Ascending aorta (tissue), 2 donors: Measurements from ENCODE around the gene ZRANB3. TPM values are rescaled to one million over a fixed set of nuclear protein-coding genes. Genes with fewer than 3 reads are reported as not detected.
"Not testable (repeated sequence)": the region's sequence is repeated elsewhere in the genome, so short reads cannot be mapped to it uniquely, and the experiment has no call there.

Experiments used
- DNase-seq, 2 donors: peaks; one replicate each; pipeline ENCODE4 v3.0.0-alpha.2; 2019; ENCODE audit warnings: low spot score in 2 of 2
- H3K27ac ChIP-seq, 2 donors: fragments of 200-600 bp; sonication (generic); one replicate each; pipeline ENCODE4 v1.5.1; 2016 to 2017; ENCODE audit warnings: mild to moderate bottlenecking in 1 of 2
- H3K27me3 ChIP-seq: fragments of 200-600 bp; sonication (generic); one replicate; pipeline ENCODE4 v1.5.1; 2017
- H3K36me3 ChIP-seq, 2 donors: fragments of 200-600 bp; sonication (generic); one replicate each; pipeline ENCODE4 v1.5.1; 2016
- H3K4me1 ChIP-seq, 2 donors: fragments of 200-600 bp; sonication (generic); one replicate each; pipeline ENCODE4 v1.5.1; 2016 to 2017; ENCODE audit warnings: mild to moderate bottlenecking in 1 of 2
- H3K4me3 ChIP-seq, 2 donors: fragments of 200-600 bp; sonication (generic); one replicate each; pipeline ENCODE4 v1.5.1; 2016 to 2017; ENCODE audit warnings: mild to moderate bottlenecking in 1 of 2
- H3K9me3 ChIP-seq, 2 donors: fragments of 200-600 bp; sonication (generic); one replicate each; pipeline ENCODE4 v1.5.1; 2016
- CTCF ChIP-seq, 3 experiments: fragments of 200-600 bp in 2 of 3; fragments of 450-650 bp in 1 of 3; sonication (generic) in 2 of 3; IDR thresholded peaks; one replicate each; pipeline ENCODE4 v1.5.1; 2016 to 2019; ENCODE audit warnings: antibody characterized with exemption in 3 of 3, mild to moderate bottlenecking in 1 of 3, moderate library complexity in 1 of 3
- intact Hi-C: fragments of 100-400 bp; cut with DNase I; formaldehyde crosslinking; loops from one replicate; pipeline ENCODE4 v1.15.1; 2023
- total RNA-seq: library from RNA; depleted of rRNA; stranded (reverse); fragments of >200 nt; gene quantifications from one replicate; pipeline ENCODE4 v1.1.0, GENCODE V29; 2016

The ZRANB3 gene
- total RNA-seq, 1 donor from 2014 or later, result 2.3 TPM

GRCh38 chr2:135373702-135374101 is 157.3 kb downstream of the ZRANB3 start:
- intact Hi-C loops, result no loop called here
- no peak for TF ChIP-seq CTCF (IDR thresholded peaks at IDR 0.05)
- Histone ChIP-seq H3K4me1 (no peaks in the 10 kb centered on the region), H3K4me3 (no peak overlapping the region), H3K36me3 (no peaks in the 10 kb centered on the region), H3K9me3 (no peaks in the 10 kb centered on the region), H3K27ac (no peak overlapping the region), H3K27me3 (no peaks in the 10 kb centered on the region)
- no peak for DNase-seq

- intact Hi-C loops, result no loop called here
These were observed 181.1 kb downstream of the ZRANB3 start for GRCh38 chr2:135349941-135350340.

GRCh38 chr2:135348096-135348704 is 182.8 kb downstream of the ZRANB3 start:
- H3K9me3 ChIP-seq, result peaks cover 0 to 30% of the 10 kb centered on the region in 2 donors
- H3K36me3 ChIP-seq, result peaks cover 3 to 12% of the 10 kb centered on the region in 2 donors
- H3K27me3 ChIP-seq, H3K4me1 ChIP-seq, DNase-seq, intact Hi-C loops, H3K4me3 ChIP-seq, H3K27ac ChIP-seq: not testable (repeated sequence)

More at GRCh38 chr2:135349941-135350340, 181.1 kb downstream of the ZRANB3 start:
- no peak overlapping the region for H3K27ac ChIP-seq
- DNase-seq, result no peak
- H3K4me3 ChIP-seq, result no peak overlapping the region
- no peaks in the 10 kb centered on the region for H3K27me3 ChIP-seq
- no peak for TF ChIP-seq CTCF (IDR thresholded peaks at IDR 0.05)
- H3K36me3 ChIP-seq, result peaks cover 3 to 5% of the 10 kb centered on the region in 2 donors
- H3K4me1 ChIP-seq, result no peaks in the 10 kb centered on the region
- H3K9me3 ChIP-seq, result peaks cover 0 to 26% of the 10 kb centered on the region in 2 donors

- H3K27ac ChIP-seq, result no peak overlapping the region
- intact Hi-C loops, result no loop called here
- no peaks in the 10 kb centered on the region for H3K27me3 ChIP-seq
- no peak overlapping the region for H3K4me3 ChIP-seq
- no peak for DNase-seq
- H3K36me3 ChIP-seq, result no peaks in the 10 kb centered on the region
- no peaks in the 10 kb centered on the region for H3K4me1 ChIP-seq
- H3K9me3 ChIP-seq, result peaks cover 0 to 11% of the 10 kb centered on the region in 2 donors
- no peak for TF ChIP-seq CTCF (IDR thresholded peaks at IDR 0.05)
These were observed 193.9 kb downstream of the ZRANB3 start for GRCh38 chr2:135337071-135337470.

- TF ChIP-seq CTCF (IDR thresholded peaks at IDR 0.05), result no peak
- no peaks in the 10 kb centered on the region for H3K4me1 ChIP-seq
- H3K27ac ChIP-seq, result no peak overlapping the region
- H3K9me3 ChIP-seq, result peaks cover 0 to 17% of the 10 kb centered on the region in 2 donors
- H3K27me3 ChIP-seq, result no peaks in the 10 kb centered on the region
- intact Hi-C loops, result no loop called here
- DNase-seq, result no peak
- no peaks in the 10 kb centered on the region for H3K36me3 ChIP-seq
- H3K4me3 ChIP-seq, result no peak overlapping the region
These were observed 195.8 kb downstream of the ZRANB3 start for GRCh38 chr2:135335256-135335655.

GRCh38 chr2:135327146-135327545 is 203.9 kb downstream of the ZRANB3 start:
- Histone ChIP-seq H3K27me3 (no peaks in the 10 kb centered on the region), H3K27ac (no peak overlapping the region), H3K9me3 (peaks cover 0 to 50% of the 10 kb centered on the region in 2 donors), H3K4me3 (no peak overlapping the region), H3K36me3 (no peaks in the 10 kb centered on the region), H3K4me1 (no peaks in the 10 kb centered on the region)
- TF ChIP-seq CTCF (IDR thresholded peaks at IDR 0.05), result no peak
- intact Hi-C loops, result no loop called here
- DNase-seq, result no peak
